ENCODE measurements around the gene ACSBG1. TPM values are rescaled to one million over a fixed set of nuclear protein-coding genes. Genes with fewer than 3 reads are reported as not detected.

The ACSBG1 gene
- polyA plus RNA-seq, 1 donor (not counting 4 experiments of a cell fraction or from before 2014, with no cell fraction given), result 0.01 TPM

- H3K4me3 ChIP-seq (ENCODE audit: control insufficient read depth in 2 of 3, extremely low read depth in 1 of 3, insufficient read depth in 2 of 3, low read depth in 1 of 3, low read length in 3 of 3), result no peak overlapping the region
- H3K9me3 ChIP-seq (ENCODE audit: control insufficient read depth, low read depth, low read length), result no peaks in the 10 kb centered on the region
- H3K27me3 ChIP-seq (ENCODE audit: control insufficient read depth, extremely low read depth, insufficient read depth, low read length), result peaks cover 12% of the 10 kb centered on the region
- no peak overlapping the region for H3K9ac ChIP-seq (ENCODE audit: control insufficient read depth, extremely low read depth, insufficient read depth, low read length)
- dilution Hi-C loops (cut with MboI; ENCODE audit: extremely low pct_ligation_motif_present, low sequenced_read_pairs), result no loop called here
- no peak overlapping the region for H3K27ac ChIP-seq (ENCODE audit: control insufficient read depth, insufficient read depth, low read length)
- H3K4me2 ChIP-seq (ENCODE audit: control insufficient read depth, extremely low read depth, insufficient read depth, low read depth, low read length), result no peak overlapping the region
- no peak for TF ChIP-seq CTCF (optimal IDR thresholded peaks at IDR 0.05 in 1 of 3, IDR thresholded peaks at IDR 0.05 in 1 of 3, conservative IDR thresholded peaks at IDR 0.05 in 1 of 3; ENCODE audit: extremely low read depth in 1 of 3, insufficient read depth in 2 of 3, low read length in 3 of 3)
- H3K79me2 ChIP-seq (ENCODE audit: control insufficient read depth, insufficient read depth, low read length), result no peaks in the 10 kb centered on the region
- FAIRE-seq, result no peak
- H4K20me1 ChIP-seq (ENCODE audit: control insufficient read depth, extremely low read depth, insufficient read depth, low read length), result no peaks in the 10 kb centered on the region
- no peak for DNase-seq (ENCODE audit: low read depth, low spot score)
- no peaks in the 10 kb centered on the region for H3K36me3 ChIP-seq (ENCODE audit: control insufficient read depth in 2 of 2, extremely low read depth in 1 of 2, insufficient read depth in 2 of 2, low read length in 2 of 2)
- no peaks in the 10 kb centered on the region for H3K9me1 ChIP-seq (ENCODE audit: control insufficient read depth, extremely low read depth, insufficient read depth, low read length)
- H2AFZ ChIP-seq (ENCODE audit: control insufficient read depth, low read length), result no peak overlapping the region
- H3K4me1 ChIP-seq (ENCODE audit: control insufficient read depth, extremely low read depth, insufficient read depth, low read length), result peaks cover 17% of the 10 kb centered on the region
These were observed 29.0 kb downstream of the ACSBG1 start for GRCh38 chr15:78205337-78205736.

- H3K9ac ChIP-seq (ENCODE audit: control insufficient read depth, extremely low read depth, insufficient read depth, low read length), result no peak overlapping the region
- no peak overlapping the region for H3K4me3 ChIP-seq (ENCODE audit: control insufficient read depth in 2 of 3, extremely low read depth in 1 of 3, insufficient read depth in 2 of 3, low read depth in 1 of 3, low read length in 3 of 3)
- no peaks in the 10 kb centered on the region for H3K79me2 ChIP-seq (ENCODE audit: control insufficient read depth, insufficient read depth, low read length)
- H3K36me3 ChIP-seq (ENCODE audit: control insufficient read depth in 2 of 2, extremely low read depth in 1 of 2, insufficient read depth in 2 of 2, low read length in 2 of 2), result no peaks in the 10 kb centered on the region
- H3K4me1 ChIP-seq (ENCODE audit: control insufficient read depth, extremely low read depth, insufficient read depth, low read length), result peaks cover 12% of the 10 kb centered on the region
- TF ChIP-seq EZH2 (IDR thresholded peaks at IDR 0.05; ENCODE audit: low read length) (no peak), CTCF (optimal IDR thresholded peaks at IDR 0.05 in 1 of 3, IDR thresholded peaks at IDR 0.05 in 1 of 3, conservative IDR thresholded peaks at IDR 0.05 in 1 of 3; ENCODE audit: extremely low read depth in 1 of 3, insufficient read depth in 2 of 3, low read length in 3 of 3) (no peak)
- no peak overlapping the region for H2AFZ ChIP-seq (ENCODE audit: control insufficient read depth, low read length)
- no peaks in the 10 kb centered on the region for H3K9me3 ChIP-seq (ENCODE audit: control insufficient read depth, low read depth, low read length)
- H3K4me2 ChIP-seq (ENCODE audit: control insufficient read depth, extremely low read depth, insufficient read depth, low read depth, low read length), result no peak overlapping the region
- H3K9me1 ChIP-seq (ENCODE audit: control insufficient read depth, extremely low read depth, insufficient read depth, low read length), result no peaks in the 10 kb centered on the region
- no peaks in the 10 kb centered on the region for H4K20me1 ChIP-seq (ENCODE audit: control insufficient read depth, extremely low read depth, insufficient read depth, low read length)
- FAIRE-seq, result no peak
- dilution Hi-C loops (cut with MboI; ENCODE audit: extremely low pct_ligation_motif_present, low sequenced_read_pairs), result no loop called here
- H3K27me3 ChIP-seq (ENCODE audit: control insufficient read depth, extremely low read depth, insufficient read depth, low read length), result peaks cover 12% of the 10 kb centered on the region
- H3K27ac ChIP-seq (ENCODE audit: control insufficient read depth, insufficient read depth, low read length), result no peak overlapping the region
- no peak for DNase-seq (ENCODE audit: low read depth, low spot score)
These were observed 29.7 kb downstream of the ACSBG1 start for GRCh38 chr15:78204351-78205309.

Measured in keratinocyte (primary cell).